Panc1 (cell line): ENCODE measurements around the gene CNOT3.

ENCODE experiments used
- POLR2AphosphoS5 ChIP-seq: IDR thresholded peaks from 2 replicates; pipeline ENCODE4 v1.6.1; 2012; ENCODE audit warnings: mild to moderate bottlenecking, low read depth, low read length, moderate library complexity
- SIN3A ChIP-seq: IDR thresholded peaks from 2 replicates; pipeline ENCODE4 v1.6.1; 2012; ENCODE audit warnings: low read depth, mild to moderate bottlenecking, low read length, moderate library complexity, borderline replicate concordance; ENCODE audit not compliant: insufficient read depth
- TF ChIP-seq, protein P1 (sequence below): fragments of 450-650 bp; IDR thresholded peaks from 2 replicates; pipeline ENCODE4 v1.5.1; 2017; ENCODE audit warnings: mild to moderate bottlenecking

DNA sequence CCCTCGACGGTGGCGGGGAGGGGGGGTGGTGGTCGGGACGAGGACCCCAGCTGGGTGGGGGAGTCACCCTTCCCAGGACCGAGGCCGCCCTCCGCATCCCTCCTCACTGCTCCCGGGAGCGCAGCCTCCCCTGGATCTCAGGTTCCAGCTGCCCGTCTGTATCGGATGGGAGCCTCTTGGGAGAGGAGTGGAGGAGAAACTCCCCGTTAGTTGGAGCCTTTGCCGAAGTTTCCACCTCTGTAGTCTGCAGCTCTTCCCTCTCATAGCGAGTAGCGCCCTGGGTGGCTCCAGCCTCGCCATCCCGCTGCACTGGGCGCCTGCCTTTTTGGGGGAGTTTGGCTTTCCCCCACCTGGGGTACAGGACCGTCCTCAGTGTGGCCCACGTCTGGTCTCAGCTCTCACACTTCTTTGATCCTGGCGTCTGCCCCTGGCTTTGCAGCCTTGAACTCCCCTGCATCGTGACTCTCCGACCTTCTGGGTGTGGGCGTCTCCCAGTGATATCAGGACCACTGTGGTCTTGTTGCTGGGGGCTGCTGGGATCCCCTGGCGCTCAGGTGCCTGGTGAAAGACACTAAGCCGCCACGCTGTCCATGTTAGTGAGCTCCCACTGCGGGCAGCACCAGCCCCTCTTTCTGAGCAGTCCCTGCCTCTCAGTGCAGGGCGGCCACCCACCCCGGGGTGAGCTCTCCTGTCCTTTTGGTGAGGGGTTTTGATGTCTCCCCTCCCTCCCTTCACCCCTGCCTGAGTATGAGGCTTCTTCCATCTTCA is 1.1 kb downstream of the CNOT3 start:
- TF ChIP-seq POLR2AphosphoS5 (no peak), SIN3A (no peak)
- TF ChIP-seq, protein P1, sequence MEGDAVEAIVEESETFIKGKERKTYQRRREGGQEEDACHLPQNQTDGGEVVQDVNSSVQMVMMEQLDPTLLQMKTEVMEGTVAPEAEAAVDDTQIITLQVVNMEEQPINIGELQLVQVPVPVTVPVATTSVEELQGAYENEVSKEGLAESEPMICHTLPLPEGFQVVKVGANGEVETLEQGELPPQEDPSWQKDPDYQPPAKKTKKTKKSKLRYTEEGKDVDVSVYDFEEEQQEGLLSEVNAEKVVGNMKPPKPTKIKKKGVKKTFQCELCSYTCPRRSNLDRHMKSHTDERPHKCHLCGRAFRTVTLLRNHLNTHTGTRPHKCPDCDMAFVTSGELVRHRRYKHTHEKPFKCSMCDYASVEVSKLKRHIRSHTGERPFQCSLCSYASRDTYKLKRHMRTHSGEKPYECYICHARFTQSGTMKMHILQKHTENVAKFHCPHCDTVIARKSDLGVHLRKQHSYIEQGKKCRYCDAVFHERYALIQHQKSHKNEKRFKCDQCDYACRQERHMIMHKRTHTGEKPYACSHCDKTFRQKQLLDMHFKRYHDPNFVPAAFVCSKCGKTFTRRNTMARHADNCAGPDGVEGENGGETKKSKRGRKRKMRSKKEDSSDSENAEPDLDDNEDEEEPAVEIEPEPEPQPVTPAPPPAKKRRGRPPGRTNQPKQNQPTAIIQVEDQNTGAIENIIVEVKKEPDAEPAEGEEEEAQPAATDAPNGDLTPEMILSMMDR, result no peak
